Common myeloid progenitor, CD34-positive (primary cell): Measurements from ENCODE around the gene KCTD20.

Experiments used
- CTCF ChIA-PET: fragments of 350-600 bp; sonication (Branson Sonifier 250); formaldehyde crosslinking; loops from one replicate; lab custom pipeline; 2021; ENCODE audit warnings: antibody characterized with exemption; lab: Charles Lee
- POLR2A ChIA-PET: fragments of 350-600 bp; sonication (Branson Sonifier 250); formaldehyde crosslinking; loops from one replicate; lab custom pipeline; 2021; ENCODE audit warnings: antibody characterized with exemption; lab: Charles Lee
- DNase-seq, 3 donors: peaks; one replicate each; pipeline versions ENCODE4 v3.0.0 to v3.0.0-alpha.2; 2013
- H3K27ac ChIP-seq, 2 experiments: 1 replicate in 1 of 2; 2 replicates in 1 of 2; pipeline ENCODE4 v1.7.0; 2013; ENCODE audit warnings: inconsistent platforms in 2 of 2, low read length in 2 of 2, mild to moderate bottlenecking in 2 of 2, low read depth in 1 of 2, moderate library complexity in 1 of 2; ENCODE audit not compliant: severe bottlenecking in 2 of 2, insufficient read depth in 1 of 2, poor library complexity in 1 of 2
- H3K27me3 ChIP-seq, 5 experiments: replicated peaks in 2 of 5; 1 replicate in 3 of 5; 2 replicates in 2 of 5; pipeline versions ENCODE4 v1.6.1 to v1.7.0; 2013; ENCODE audit warnings: low read length in 4 of 5, mild to moderate bottlenecking in 2 of 5, moderate library complexity in 2 of 5, inconsistent platforms in 1 of 5; ENCODE audit not compliant: insufficient read depth in 5 of 5, control insufficient read depth in 4 of 5
- H3K36me3 ChIP-seq, 4 experiments: 1 replicate in 2 of 4; 2 replicates in 2 of 4; pipeline versions ENCODE4 v1.6.1 to v1.7.0; 2013; ENCODE audit warnings: low read length in 3 of 4, control low read depth in 1 of 4, mild to moderate bottlenecking in 1 of 4; ENCODE audit not compliant: control insufficient read depth in 4 of 4, insufficient read depth in 4 of 4
- H3K4me1 ChIP-seq, 4 experiments: 1 replicate in 3 of 4; 2 replicates in 1 of 4; pipeline versions ENCODE4 v1.6.1 to v1.7.1; 2013; ENCODE audit warnings: low read length in 3 of 4, mild to moderate bottlenecking in 3 of 4, control low read depth in 1 of 4, inconsistent platforms in 1 of 4, moderate library complexity in 1 of 4; ENCODE audit not compliant: control insufficient read depth in 4 of 4, insufficient read depth in 4 of 4; ENCODE audit errors: control extremely low read depth in 1 of 4
- H3K4me3 ChIP-seq, 7 experiments: 1 replicate in 4 of 7; 2 replicates in 3 of 7; pipeline versions ENCODE4 v1.5.1 to v1.7.0; 2013; ENCODE audit warnings: mild to moderate bottlenecking in 7 of 7, low read length in 6 of 7, moderate library complexity in 6 of 7, inconsistent platforms in 2 of 7, low read depth in 2 of 7, control low read depth in 1 of 7; ENCODE audit not compliant: insufficient read depth in 4 of 7, control insufficient read depth in 1 of 7; ENCODE audit errors: extremely low read depth in 1 of 7
- H3K9me3 ChIP-seq, 5 experiments: 1 replicate in 4 of 5; 2 replicates in 1 of 5; pipeline versions ENCODE4 v1.6.1 to v1.7.1; 2013; ENCODE audit warnings: low read length in 4 of 5, mild to moderate bottlenecking in 2 of 5, inconsistent platforms in 1 of 5, low read depth in 1 of 5, moderate library complexity in 1 of 5; ENCODE audit not compliant: control insufficient read depth in 4 of 5, insufficient read depth in 2 of 5; ENCODE audit errors: control extremely low read depth in 1 of 5
- WGBS: methylation state at CpG from one replicate; pipeline ENCODE4 v1.1.5; 2013; ENCODE audit not compliant: insufficient coverage; 5-methylcytosine and 5-hydroxymethylcytosine counted together

Gene KCTD20

DNA sequence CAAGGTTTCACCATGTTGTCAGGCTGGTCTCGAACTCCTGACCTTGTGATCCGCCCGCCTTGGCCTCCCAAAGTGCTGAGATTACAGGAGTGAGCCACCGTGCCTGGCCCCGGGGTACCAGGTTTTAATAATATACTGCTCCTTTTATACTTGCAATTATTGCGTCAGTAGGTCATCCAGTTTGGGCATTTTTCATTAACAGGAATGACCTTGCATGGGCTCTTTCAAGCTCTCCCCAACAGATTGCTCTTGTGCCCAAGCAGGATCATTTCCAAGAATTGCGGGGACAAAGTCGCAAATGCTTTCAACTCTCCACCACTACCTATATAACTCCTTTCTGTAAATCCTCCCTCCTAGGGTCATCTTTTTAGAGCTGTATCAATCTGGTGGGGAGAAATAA lies 80.7 kb downstream of the KCTD20 start:
- H3K27me3 ChIP-seq, result no peaks in the 10 kb centered on the region
- no peak overlapping the region for H3K27ac ChIP-seq
- peaks cover 39 to 67% (median 48%) of the 10 kb centered on the region in 4 experiments for H3K36me3 ChIP-seq
- ChIA-PET POLR2A (no interaction called here), CTCF (interaction anchor here (1.5 kb wide), 1 partner anchor 24 kb away, joined by 3 read pairs; the partner anchor contains the start of gene STK38)
- H3K9me3 ChIP-seq, result no peaks in the 10 kb centered on the region
- H3K4me3 ChIP-seq, result no peak overlapping the region
- no peak for DNase-seq
- H3K4me1 ChIP-seq, result peaks cover 0 to 23% (median 13%) of the 10 kb centered on the region in 4 experiments
- 94% methylated on average over 6 of the region's 8 CpGs for WGBS

DNA sequence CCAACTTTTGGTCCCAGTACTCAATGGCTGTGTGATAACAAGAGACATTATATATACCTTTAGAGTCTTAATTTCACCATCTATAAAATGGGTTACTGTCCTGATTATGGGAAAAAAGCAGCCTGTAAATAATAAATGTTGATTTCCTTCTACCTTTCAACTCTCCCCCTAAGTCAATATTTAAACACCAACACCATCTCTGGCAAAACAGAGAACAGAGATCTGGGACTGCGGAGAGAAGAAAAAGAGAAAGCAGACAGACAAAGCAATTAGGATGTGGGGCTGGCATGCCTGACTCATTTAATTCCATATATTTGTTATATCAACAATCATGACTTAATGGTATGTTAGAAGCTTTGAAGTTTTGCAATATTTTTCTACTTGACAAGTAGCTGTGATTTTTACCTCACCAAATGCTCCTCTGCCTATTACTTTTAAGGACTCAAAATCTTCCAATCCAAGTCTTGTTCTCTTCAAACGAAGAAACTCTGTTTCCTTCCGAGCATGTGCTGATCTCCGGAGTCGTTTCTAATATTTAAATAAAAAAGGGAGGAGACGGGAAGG lies 81.2 kb downstream of the KCTD20 start:
- Histone ChIP-seq H3K27ac (no peak overlapping the region), H3K4me1 (peaks cover 0 to 25% (median 13%) of the 10 kb centered on the region in 4 experiments), H3K9me3 (no peaks in the 10 kb centered on the region), H3K4me3 (no peak overlapping the region), H3K36me3 (peaks cover 36 to 64% (median 46%) of the 10 kb centered on the region in 4 experiments), H3K27me3 (no peaks in the 10 kb centered on the region)
- no peak for DNase-seq
- CTCF ChIA-PET, result interaction anchor here (1.5 kb wide), 1 partner anchor 24 kb away, joined by 3 read pairs; the partner anchor contains the start of gene STK38
- POLR2A ChIA-PET, result no interaction called here
- no CpG with 5 or more reads among the region's 6 CpGs for WGBS

- Histone ChIP-seq H3K27ac (no peak overlapping the region), H3K4me1 (peaks cover 0 to 25% (median 13%) of the 10 kb centered on the region in 4 experiments), H3K9me3 (no peaks in the 10 kb centered on the region), H3K36me3 (peaks cover 34 to 60% (median 45%) of the 10 kb centered on the region in 4 experiments), H3K4me3 (no peak overlapping the region), H3K27me3 (no peaks in the 10 kb centered on the region)
- DNase-seq, result no peak
- no CpG with 5 or more reads among the region's 5 CpGs for WGBS
- ChIA-PET CTCF (no interaction called here), POLR2A (no interaction called here)
Measured at GRCh38 chr6:36524871-36525270, 82.1 kb downstream of the KCTD20 start.

- ChIA-PET POLR2A (no interaction called here), CTCF (no interaction called here)
- Histone ChIP-seq H3K4me1 (peaks cover 0 to 25% (median 13%) of the 10 kb centered on the region in 4 experiments), H3K4me3 (no peak overlapping the region), H3K9me3 (no peaks in the 10 kb centered on the region), H3K36me3 (peaks cover 32 to 59% (median 43%) of the 10 kb centered on the region in 4 experiments), H3K27me3 (no peaks in the 10 kb centered on the region), H3K27ac (no peak overlapping the region)
- WGBS, result 40% methylated on average over 2 of the region's 2 CpGs
- DNase-seq, result no peak
Measured at GRCh38 chr6:36525346-36525745, 82.5 kb downstream of the KCTD20 start.

DNA sequence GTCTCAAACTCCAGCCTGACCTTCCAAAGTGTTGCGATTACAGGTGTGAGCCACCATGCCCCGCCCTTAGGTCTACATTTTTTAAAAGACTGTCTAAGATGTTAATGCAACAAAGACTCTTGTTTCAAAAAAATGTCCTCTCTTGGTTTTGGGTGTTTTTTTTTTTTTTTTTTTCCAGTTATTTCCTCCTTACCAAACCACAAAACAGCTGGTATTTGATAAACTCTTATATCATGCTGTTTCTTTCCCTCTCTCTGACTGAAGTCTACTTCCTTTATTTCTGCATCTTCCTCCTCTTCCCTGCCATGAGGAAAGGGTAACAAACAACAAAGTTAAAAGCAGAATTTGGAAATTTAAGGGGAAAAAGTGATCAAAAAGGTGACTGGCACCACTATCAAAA lies 83.3 kb downstream of the KCTD20 start:
- ChIA-PET CTCF (no interaction called here), POLR2A (interaction anchor here (0.6 kb wide), 2 partner anchors 16 to 711 kb away, joined by 5 to 6 read pairs; no protein-coding TSS in a partner anchor)
- no peak overlapping the region for H3K27ac ChIP-seq
- H3K4me1 ChIP-seq, result peaks cover 0 to 25% (median 13%) of the 10 kb centered on the region in 4 experiments
- no peaks in the 10 kb centered on the region for H3K9me3 ChIP-seq
- peaks cover 27 to 57% (median 39%) of the 10 kb centered on the region in 4 experiments for H3K36me3 ChIP-seq
- no CpG with 5 or more reads among the region's 2 CpGs for WGBS
- no peaks in the 10 kb centered on the region for H3K27me3 ChIP-seq
- peak; percentile 62 to 80 (median 69) for DNase-seq
- peak overlapping the region in 1 of 7 experiments; percentile 13 for H3K4me3 ChIP-seq

DNA sequence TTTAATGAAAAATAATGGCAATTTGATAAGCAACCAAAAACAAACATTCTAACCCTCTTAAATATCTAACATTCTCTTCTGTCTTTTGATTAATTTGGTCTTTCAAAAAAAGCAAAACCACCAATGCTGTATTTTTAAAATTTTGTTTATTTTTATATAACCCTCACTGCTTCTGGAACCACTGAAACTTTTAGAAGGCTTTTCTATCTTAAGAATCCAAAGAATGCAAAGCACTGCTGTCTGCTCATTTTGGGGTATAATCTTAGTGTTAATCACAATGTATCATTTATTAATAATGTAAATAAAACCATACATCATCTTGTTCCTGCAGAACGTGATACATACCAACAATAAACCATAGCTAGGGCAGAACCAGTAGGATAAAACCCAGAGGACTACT lies 90.5 kb downstream of the KCTD20 start:
- H3K4me1 ChIP-seq, result peaks cover 0 to 3% (median 0%) of the 10 kb centered on the region in 4 experiments
- H3K36me3 ChIP-seq, result peaks cover 11 to 69% (median 28%) of the 10 kb centered on the region in 4 experiments
- H3K27ac ChIP-seq, result no peak overlapping the region
- no peaks in the 10 kb centered on the region for H3K9me3 ChIP-seq
- POLR2A ChIA-PET, result no interaction called here
- no CpG with 5 or more reads among the region's 1 CpG for WGBS
- no peak overlapping the region for H3K4me3 ChIP-seq
- DNase-seq, result no peak
- H3K27me3 ChIP-seq, result no peaks in the 10 kb centered on the region
- CTCF ChIA-PET, result interaction anchor here (1.0 to 2.2 kb wide), 2 partner anchors 13 to 46 kb away, joined by 6 to 10 read pairs; no protein-coding TSS in a partner anchor

- no peak for DNase-seq
- POLR2A ChIA-PET, result interaction anchor here (0.6 kb wide), 1 partner anchor 143 kb away, joined by 3 read pairs; no protein-coding TSS in a partner anchor
- H3K4me3 ChIP-seq, result no peak overlapping the region
- peaks cover 16 to 74% (median 21%) of the 10 kb centered on the region in 4 experiments for H3K36me3 ChIP-seq
- no peaks in the 10 kb centered on the region for H3K9me3 ChIP-seq
- H3K27me3 ChIP-seq, result no peaks in the 10 kb centered on the region
- 86% methylated on average over 1 of the region's 3 CpGs for WGBS
- peaks cover 0 to 3% (median 0%) of the 10 kb centered on the region in 4 experiments for H3K4me1 ChIP-seq
- H3K27ac ChIP-seq, result no peak overlapping the region
- CTCF ChIA-PET, result no interaction called here
Measured at GRCh38 chr6:36536873-36537547, 94.2 kb downstream of the KCTD20 start.
